VCaP (cell line): Measurements from ENCODE around the gene CACHD1.
A peak's percentile ranks its signal among the peaks of the same experiment; 100 is the strongest.

Source experiments
- H3K27ac ChIP-seq: fragments of 450-650 bp; 2 replicates; pipeline ENCODE4 v1.5.1; 2017
- CTCF ChIP-seq: fragments of 450-650 bp; conservative IDR thresholded peaks from 2 replicates; pipeline ENCODE4 v1.5.1; 2017; ENCODE audit warnings: mild to moderate bottlenecking, moderate library complexity

Gene CACHD1

GRCh38 chr1:64664299-64664698, 194.4 kb downstream of the CACHD1 start:
- no peak for TF ChIP-seq CTCF
- H3K27ac ChIP-seq = no peak overlapping the region

- no peak overlapping the region for H3K27ac ChIP-seq
- no peak for TF ChIP-seq CTCF
Measured at GRCh38 chr1:64669098-64669675, 199.3 kb downstream of the CACHD1 start.

- no peak overlapping the region for H3K27ac ChIP-seq
- peak; percentile 68; the same call in 1 of the 2 replicates for TF ChIP-seq CTCF
Measured at GRCh38 chr1:64675718-64676345, 205.9 kb downstream of the CACHD1 start.

GRCh38 chr1:64676386-64676785, 206.5 kb downstream of the CACHD1 start:
- no peak for TF ChIP-seq CTCF

GRCh38 chr1:64677532-64677931, 207.6 kb downstream of the CACHD1 start:
- no peak overlapping the region for H3K27ac ChIP-seq
- no peak for TF ChIP-seq CTCF

More at GRCh38 chr1:64676386-64676785, 206.5 kb downstream of the CACHD1 start:
- no peak overlapping the region for H3K27ac ChIP-seq

- no peak overlapping the region for H3K27ac ChIP-seq
- TF ChIP-seq CTCF = no peak
Measured at GRCh38 chr1:64678366-64678765, 208.4 kb downstream of the CACHD1 start.

GRCh38 chr1:64679177-64679576, 209.2 kb downstream of the CACHD1 start:
- H3K27ac ChIP-seq = no peak overlapping the region
- no peak for TF ChIP-seq CTCF
